Subcutaneous abdominal adipose tissue (tissue), 5 donors: Measurements from ENCODE around the gene KRTAP10-8.
A peak's percentile ranks its signal among the peaks of the same experiment; 100 is the strongest.
"Not testable (repeated sequence)": the region's sequence is repeated elsewhere in the genome, so short reads cannot be mapped to it uniquely, and the experiment has no call there.

Experiments used
- H3K27ac ChIP-seq: one replicate; pipeline ENCODE4 v1.7.0; 2013; ENCODE audit warnings: low read depth, mild to moderate bottlenecking, inconsistent platforms, low read length, moderate library complexity
- H3K27me3 ChIP-seq, 5 donors: one replicate each; pipeline ENCODE4 v1.7.0; 2013; ENCODE audit warnings: low read length in 5 of 5, inconsistent platforms in 1 of 5; ENCODE audit not compliant: control insufficient read depth in 5 of 5, insufficient read depth in 4 of 5
- H3K36me3 ChIP-seq, 5 donors: one replicate each; pipeline ENCODE4 v1.7.0; 2013; ENCODE audit warnings: low read length in 5 of 5; ENCODE audit not compliant: control insufficient read depth in 5 of 5, insufficient read depth in 5 of 5
- H3K4me1 ChIP-seq, 5 donors: one replicate each; pipeline ENCODE4 v1.7.0; 2013; ENCODE audit warnings: low read length in 5 of 5, mild to moderate bottlenecking in 3 of 5, moderate library complexity in 1 of 5; ENCODE audit not compliant: control insufficient read depth in 5 of 5, insufficient read depth in 5 of 5
- H3K4me3 ChIP-seq, 5 donors: one replicate each; pipeline ENCODE4 v1.7.0; 2013; ENCODE audit warnings: low read length in 5 of 5, low read depth in 1 of 5
- H3K9ac ChIP-seq, 5 donors: one replicate each; pipeline ENCODE4 v1.7.0; 2013; ENCODE audit warnings: low read length in 5 of 5, mild to moderate bottlenecking in 4 of 5, moderate library complexity in 3 of 5
- H3K9me3 ChIP-seq, 5 donors: one replicate each; pipeline ENCODE4 v1.7.0; 2013; ENCODE audit warnings: low read length in 5 of 5; ENCODE audit not compliant: control insufficient read depth in 5 of 5
- donor health status: healthy.
- donor health status: healthy.
- donor health status: healthy.
- donor health status: healthy.
- donor health status: healthy.

Gene KRTAP10-8

DNA sequence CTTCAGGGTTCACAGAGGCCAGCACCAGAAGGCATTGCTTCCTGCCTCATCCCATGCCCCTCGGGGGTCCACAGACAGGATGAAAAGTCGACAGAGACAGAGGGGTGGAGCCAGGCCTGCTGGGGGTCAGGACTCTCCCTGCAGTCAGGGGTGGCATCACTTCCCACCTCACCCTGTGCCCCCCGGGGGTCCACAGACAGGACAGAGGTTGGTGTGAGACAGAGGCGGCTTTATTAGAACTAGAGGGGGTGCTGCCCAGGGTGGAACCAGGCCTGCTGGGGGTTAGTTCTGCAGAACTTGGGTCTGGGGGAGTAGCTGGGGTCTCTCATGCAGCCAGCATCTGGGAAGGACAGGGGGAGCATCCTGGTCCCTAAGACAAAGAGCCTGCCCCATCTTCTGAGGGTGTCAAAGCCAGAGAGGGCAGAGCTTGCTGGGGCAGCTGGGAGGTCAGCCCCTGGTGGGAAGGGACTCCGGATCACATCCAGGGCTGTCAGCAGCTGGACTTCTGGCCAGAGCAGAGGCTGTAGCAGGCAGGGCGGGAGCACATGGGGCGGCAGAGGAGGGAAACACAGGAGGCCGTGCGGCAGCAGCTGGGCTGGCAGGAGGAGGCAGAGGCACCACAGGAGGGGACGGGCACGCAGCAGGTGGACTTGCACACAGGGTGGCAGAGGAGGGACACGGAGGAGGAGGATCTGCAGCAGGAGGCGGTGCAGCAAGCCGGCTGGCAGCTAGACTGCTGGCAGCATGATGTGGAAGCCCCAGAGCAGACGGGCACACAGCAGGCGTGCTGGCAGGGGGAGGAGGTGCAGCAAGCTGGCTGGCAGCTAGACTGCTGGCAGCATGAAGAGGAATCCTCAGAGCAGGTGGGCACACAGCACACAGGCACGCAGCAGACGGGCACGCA, 20.7 kb upstream of the KRTAP10-8 start:
- Histone ChIP-seq H3K4me1 (peaks cover 2 to 24% (median 4%) of the 10 kb centered on the region in 5 donors), H3K4me3 (peak overlapping the region in 1 of 5 donors; percentile 26), H3K27me3 (peaks cover 0 to 10% (median 9%) of the 10 kb centered on the region in 5 donors)
- not testable (repeated sequence) for H3K9me3 ChIP-seq, H3K36me3 ChIP-seq, H3K9ac ChIP-seq, H3K27ac ChIP-seq

DNA sequence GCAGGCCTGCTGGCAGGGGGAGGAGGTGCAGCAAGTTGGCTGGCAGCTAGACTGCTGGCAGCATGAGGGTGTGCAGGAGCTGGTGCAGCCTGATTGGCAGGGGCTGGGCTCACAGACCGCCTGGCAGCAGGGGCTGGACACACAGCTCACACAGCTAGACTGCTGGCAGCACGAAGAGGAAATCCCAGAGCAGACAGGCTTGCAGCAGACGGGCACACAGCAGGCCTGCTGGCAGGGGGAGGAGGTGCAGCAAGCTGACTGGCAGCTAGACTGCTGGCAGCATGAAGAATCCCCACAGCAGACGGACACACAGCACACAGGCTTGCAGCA, 20.1 kb upstream of the KRTAP10-8 start:
- not testable (repeated sequence) for H3K27ac ChIP-seq, H3K9ac ChIP-seq, H3K36me3 ChIP-seq, H3K9me3 ChIP-seq, H3K27me3 ChIP-seq
- peak overlapping the region in 1 of 5 donors; percentile 26 for H3K4me3 ChIP-seq
- H3K4me1 ChIP-seq: peaks cover 2 to 24% (median 4%) of the 10 kb centered on the region in 5 donors

- Histone ChIP-seq H3K9me3 (peaks cover 0 to 4% (median 0%) of the 10 kb centered on the region in 5 donors), H3K36me3 (no peaks in the 10 kb centered on the region), H3K9ac (no peak within 1 kb of the TSS), H3K4me3 (peak within 1 kb of the TSS in 1 of 5 donors; percentile 26), H3K4me1 (peaks cover 2 to 24% (median 4%) of the 10 kb centered on the region in 5 donors), H3K27me3 (peaks cover 0 to 10% (median 9%) of the 10 kb centered on the region in 5 donors), H3K27ac (no peak within 1 kb of the TSS)
Measured at GRCh38 chr21:44592446-44593311, 19.2 kb upstream of the KRTAP10-8 start, which contains the start of gene KRTAP10-6. Gene KRTAP10-6, minus strand, starts transcription at chr21:44592505. Its CDS starts 21 bp downstream, at chr21:44592484.

GRCh38 chr21:44593598-44594405, 18.1 kb upstream of the KRTAP10-8 start:
- Histone ChIP-seq H3K36me3 (no peaks in the 10 kb centered on the region), H3K9ac (no peak overlapping the region), H3K27me3 (peaks cover 0 to 10% (median 9%) of the 10 kb centered on the region in 5 donors), H3K27ac (no peak overlapping the region), H3K4me1 (peaks cover 2 to 24% (median 4%) of the 10 kb centered on the region in 5 donors), H3K9me3 (peaks cover 0 to 4% (median 0%) of the 10 kb centered on the region in 5 donors), H3K4me3 (no peak overlapping the region)

DNA sequence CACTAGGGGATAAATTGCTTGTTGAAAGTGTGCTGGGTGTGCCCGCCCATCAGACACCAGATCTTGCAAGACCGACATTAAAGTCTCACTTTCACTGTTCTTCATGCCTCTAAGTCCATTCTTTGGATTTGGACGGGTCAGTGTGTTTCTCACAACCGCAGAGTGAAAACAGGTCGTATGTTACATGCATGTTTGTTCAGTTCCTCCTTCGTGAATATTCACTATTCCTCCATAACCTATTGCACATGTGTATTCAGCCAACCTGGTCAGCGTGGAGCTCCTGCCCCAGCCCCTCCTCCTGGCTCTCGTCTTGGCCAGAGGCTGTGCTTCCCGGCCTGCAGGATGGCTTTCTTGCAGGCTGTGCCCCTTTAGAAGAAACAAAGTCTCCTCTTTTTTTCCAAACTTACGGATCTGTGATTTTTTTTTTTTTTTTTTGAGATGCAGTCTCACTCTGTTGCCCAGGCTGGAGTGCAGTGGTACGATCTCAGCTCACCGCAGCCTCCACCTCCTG, 17.4 kb upstream of the KRTAP10-8 start:
- no peaks in the 10 kb centered on the region for H3K36me3 ChIP-seq
- no peak overlapping the region for H3K4me3 ChIP-seq
- no peaks in the 10 kb centered on the region for H3K9me3 ChIP-seq
- no peak overlapping the region for H3K27ac ChIP-seq
- peaks cover 2 to 24% (median 4%) of the 10 kb centered on the region in 5 donors for H3K4me1 ChIP-seq
- peaks cover 0 to 13% (median 9%) of the 10 kb centered on the region in 5 donors for H3K27me3 ChIP-seq
- no peak overlapping the region for H3K9ac ChIP-seq

DNA sequence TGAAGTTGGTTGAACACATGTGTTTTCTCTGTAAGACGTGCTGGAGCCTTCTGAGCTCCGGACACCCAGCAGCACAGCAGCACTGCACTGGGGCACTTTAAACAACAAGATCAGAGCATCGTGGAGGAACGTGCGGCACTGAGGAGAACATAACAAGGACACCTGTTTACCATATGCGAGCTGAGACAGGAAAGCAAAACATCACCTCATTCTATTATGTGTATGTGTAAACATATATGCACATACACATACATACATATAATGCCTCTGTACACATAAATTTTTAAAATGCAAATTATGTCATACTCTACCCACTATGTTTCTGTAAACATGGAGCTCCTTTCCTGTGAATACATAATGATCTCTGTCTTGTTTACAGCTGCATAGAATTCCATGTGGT, 16.4 kb upstream of the KRTAP10-8 start:
- Histone ChIP-seq H3K36me3 (no peaks in the 10 kb centered on the region), H3K27me3 (peaks cover 0 to 13% (median 7%) of the 10 kb centered on the region in 5 donors), H3K4me3 (no peak overlapping the region), H3K9ac (no peak overlapping the region), H3K27ac (no peak overlapping the region), H3K9me3 (no peaks in the 10 kb centered on the region), H3K4me1 (peaks cover 2 to 24% (median 4%) of the 10 kb centered on the region in 5 donors)

DNA sequence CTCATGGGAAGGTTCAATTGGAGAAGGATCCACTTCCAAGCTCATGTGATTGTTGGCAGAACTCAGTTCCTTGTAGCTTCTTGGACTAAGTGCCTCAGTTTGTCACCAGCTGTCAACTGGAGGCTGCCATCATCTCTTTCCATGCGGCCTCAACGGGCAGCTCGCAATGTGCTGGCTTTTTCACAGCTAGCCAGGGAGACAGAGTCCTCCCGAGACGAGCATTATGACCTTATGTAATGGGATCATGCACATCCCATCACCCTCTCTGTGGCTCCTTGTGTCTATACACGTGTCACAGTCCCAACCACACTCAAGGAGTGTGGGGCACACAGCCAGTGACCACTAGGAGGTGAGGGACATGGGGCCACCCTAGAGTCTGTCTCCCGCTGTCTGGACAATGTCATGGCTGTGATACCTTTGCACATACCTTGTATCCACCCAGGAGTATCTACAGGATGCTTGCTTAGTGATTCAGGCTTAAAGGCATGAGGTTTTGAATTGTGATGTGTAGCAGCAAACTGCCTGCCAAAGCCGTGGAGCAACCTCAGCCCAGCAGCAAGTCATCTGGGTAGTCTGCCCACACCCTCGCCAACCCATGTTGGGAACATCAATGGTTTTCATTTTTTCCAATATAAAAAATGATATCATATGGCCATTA, 15.7 kb upstream of the KRTAP10-8 start:
- H3K9me3 ChIP-seq: no peaks in the 10 kb centered on the region
- no peak overlapping the region for H3K9ac ChIP-seq
- no peak overlapping the region for H3K27ac ChIP-seq
- peaks cover 0 to 14% (median 12%) of the 10 kb centered on the region in 5 donors for H3K27me3 ChIP-seq
- no peaks in the 10 kb centered on the region for H3K36me3 ChIP-seq
- H3K4me1 ChIP-seq: peaks cover 2 to 24% (median 4%) of the 10 kb centered on the region in 5 donors
- H3K4me3 ChIP-seq: no peak overlapping the region

DNA sequence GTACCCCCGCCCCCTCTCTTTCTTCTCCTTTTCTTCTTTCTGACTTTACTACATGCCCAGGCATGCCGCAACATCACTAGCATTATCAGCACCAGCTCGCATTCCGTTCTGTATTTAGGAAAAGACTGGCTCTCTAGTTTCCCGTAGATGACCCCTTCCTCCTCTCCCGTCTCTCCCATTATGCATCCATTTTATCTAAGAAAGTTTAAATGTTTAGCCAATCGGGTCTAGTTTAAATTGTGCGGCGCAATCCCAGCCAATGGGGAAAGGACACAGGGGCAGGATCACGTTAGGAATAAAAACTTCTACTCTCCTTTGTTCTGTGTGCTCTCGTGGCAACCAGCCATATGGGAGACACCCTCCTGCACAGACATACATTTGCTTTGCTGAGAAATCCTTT, 13.8 kb upstream of the KRTAP10-8 start:
- Histone ChIP-seq H3K27me3 (peaks cover under 1 to 27% (median 16%) of the 10 kb centered on the region in 5 donors), H3K4me3 (no peak overlapping the region), H3K9me3 (no peaks in the 10 kb centered on the region), H3K36me3 (no peaks in the 10 kb centered on the region), H3K27ac (no peak overlapping the region), H3K4me1 (peaks cover 0 to 9% (median 0%) of the 10 kb centered on the region in 5 donors), H3K9ac (no peak overlapping the region)
